NOMO-1 treated with DMSO at 0.1 percent for 48 hours (cell line): ENCODE data around the gene CD1B.
"Not testable (repeated sequence)": the region's sequence is repeated elsewhere in the genome, so short reads cannot be mapped to it uniquely, and the experiment has no call there.

Source experiments
- DNase-seq: peaks from one replicate; lab custom pipeline; 2025; ENCODE audit not compliant: unreplicated experiment; lab: John Stamatoyannopoulos, UW

CD1B gene

GRCh38 chr1:158331481-158332150 is at the start of gene CD1B:
TSS of gene CD1B (minus strand) at chr1:158331531. CDS start at chr1:158331423, 108 bp downstream.
- no peak for DNase-seq

- DNase-seq: peak; percentile 79
Measured at GRCh38 chr1:158374860-158375259, 43.5 kb upstream of the CD1B start.

- not testable (repeated sequence) for DNase-seq
Measured at GRCh38 chr1:158374101-158374500, 42.8 kb upstream of the CD1B start.

GRCh38 chr1:158371188-158371953 is 40.0 kb upstream of the CD1B start:
- DNase-seq: no peak

- no peak for DNase-seq
Measured at GRCh38 chr1:158366783-158367182, 35.5 kb upstream of the CD1B start.

- DNase-seq: no peak
Measured at GRCh38 chr1:158362941-158363340, 31.6 kb upstream of the CD1B start.

- DNase-seq: no peak
Measured at GRCh38 chr1:158362482-158362881, 31.2 kb upstream of the CD1B start.

GRCh38 chr1:158357441-158357840 is 26.1 kb upstream of the CD1B start:
- DNase-seq: no peak

- no peak for DNase-seq
Measured at GRCh38 chr1:158356616-158357015, 25.3 kb upstream of the CD1B start.

- DNase-seq: no peak
Measured at GRCh38 chr1:158355773-158356285, 24.5 kb upstream of the CD1B start.

- peak; percentile 2 for DNase-seq
Measured at GRCh38 chr1:158354255-158354654, 22.9 kb upstream of the CD1B start.

GRCh38 chr1:158353303-158354075 is 22.2 kb upstream of the CD1B start, which contains the start of gene CD1E:
TSS of gene CD1E (plus strand) at chr1:158353894. CDS start at chr1:158353989, 95 bp downstream.
- peak; percentile 38 for DNase-seq

GRCh38 chr1:158348946-158349345 is 17.6 kb upstream of the CD1B start:
- not testable (repeated sequence) for DNase-seq

GRCh38 chr1:158336413-158336812 is 5.1 kb upstream of the CD1B start:
- not testable (repeated sequence) for DNase-seq

GRCh38 chr1:158335213-158335532 is 3.8 kb upstream of the CD1B start:
- DNase-seq: no peak

- DNase-seq: no peak
Measured at GRCh38 chr1:158334526-158335212, 3.3 kb upstream of the CD1B start.

- peak; percentile 68 for DNase-seq
Measured at GRCh38 chr1:158333405-158334155, 2.2 kb upstream of the CD1B start.

GRCh38 chr1:158331106-158331425 is 265 bp downstream of the CD1B start:
- DNase-seq: no peak

GRCh38 chr1:158330391-158331105 is 783 bp downstream of the CD1B start:
- DNase-seq: no peak

- peak; percentile 34 for DNase-seq
Measured at GRCh38 chr1:158329733-158330132, 1.6 kb downstream of the CD1B start.
